Bronchial epithelial cell (primary cell): ENCODE measurements around the gene AIDA. TPM values are rescaled to one million over a fixed set of nuclear protein-coding genes. Genes with fewer than 3 reads are reported as not detected.

Experiments used
- DNase-seq: peaks from one replicate; pipeline ENCODE4 v3.0.0-alpha.2; 2010; ENCODE audit warnings: low read depth
- FAIRE-seq: peaks from 2 replicates; lab custom pipeline; 2011; peaks lifted over from hg19 to GRCh38; lab: Jason Lieb, UNC
- H3K27me3 ChIP-seq: 2 replicates; pipeline ENCODE4 v1.5.1; 2011; ENCODE audit warnings: low read length; ENCODE audit not compliant: control insufficient read depth, insufficient read depth
- H3K36me3 ChIP-seq: 2 replicates; pipeline ENCODE4 v1.5.1; 2011; ENCODE audit warnings: low read length; ENCODE audit not compliant: control insufficient read depth, insufficient read depth
- H3K4me3 ChIP-seq: 2 replicates; pipeline ENCODE4 v1.5.1; 2011; ENCODE audit warnings: mild to moderate bottlenecking, low read depth, low read length, control low read depth
- CTCF ChIP-seq: IDR thresholded peaks from 2 replicates; pipeline ENCODE4 v1.5.1; 2011; ENCODE audit warnings: mild to moderate bottlenecking, moderate library complexity, low read length, control low read depth, inconsistent platforms; ENCODE audit not compliant: insufficient read depth, severe bottlenecking
- total RNA-seq: library from RNA; depleted of rRNA; stranded (reverse); fragments of >200 nt; gene quantifications from 2 replicates; pipeline ENCODE4 v1.2.1, GENCODE V29; 2014

AIDA gene
- total RNA-seq, 1 donor from 2014 or later, result 25.0 TPM

- DNase-seq (peak; percentile 13), FAIRE-seq (no peak)
Measured at GRCh38 chr1:222641269-222641948, 70.9 kb downstream of the AIDA start.

GRCh38 chr1:222634180-222635013, 77.9 kb downstream of the AIDA start:
- Histone ChIP-seq H3K27me3 (no peaks in the 10 kb centered on the region), H3K4me3 (no peak overlapping the region), H3K36me3 (no peaks in the 10 kb centered on the region)
- peak; percentile 69 for TF ChIP-seq CTCF
- DNase-seq, result peak; percentile 86
- FAIRE-seq, result no peak

More at GRCh38 chr1:222641269-222641948, 70.9 kb downstream of the AIDA start:
- Histone ChIP-seq H3K4me3 (no peak overlapping the region), H3K27me3 (no peaks in the 10 kb centered on the region), H3K36me3 (no peaks in the 10 kb centered on the region)
- no peak for TF ChIP-seq CTCF

- Histone ChIP-seq H3K36me3 (no peaks in the 10 kb centered on the region), H3K27me3 (no peaks in the 10 kb centered on the region), H3K4me3 (no peak overlapping the region)
- TF ChIP-seq CTCF, result no peak
- no peak for DNase-seq
- no peak for FAIRE-seq
Measured at GRCh38 chr1:222632749-222633148, 79.5 kb downstream of the AIDA start.

GRCh38 chr1:222631611-222632208, 80.6 kb downstream of the AIDA start:
- Histone ChIP-seq H3K27me3 (no peaks in the 10 kb centered on the region), H3K4me3 (no peak overlapping the region), H3K36me3 (no peaks in the 10 kb centered on the region)
- FAIRE-seq (no peak), DNase-seq (no peak)
- TF ChIP-seq CTCF, result no peak

GRCh38 chr1:222629921-222630535, 82.3 kb downstream of the AIDA start:
- H3K27me3 ChIP-seq, result no peaks in the 10 kb centered on the region
- FAIRE-seq (no peak), DNase-seq (no peak)
- no peak overlapping the region for H3K4me3 ChIP-seq
- no peaks in the 10 kb centered on the region for H3K36me3 ChIP-seq
- no peak for TF ChIP-seq CTCF
